Activated CD4-positive, alpha-beta T cell treated with anti-CD3 and anti-CD28 coated beads for 1 hour (primary cell): ENCODE data around the gene TUBA3D.
"Not testable (repeated sequence)": the region's sequence is repeated elsewhere in the genome, so short reads cannot be mapped to it uniquely, and the experiment has no call there.

Source experiments
- DNase-seq: peaks from one replicate; pipeline ENCODE4 v3.0.0-alpha.2; 2020

Gene TUBA3D

GRCh38 chr2:131484906-131485460, 9.1 kb downstream of the TUBA3D start:
- DNase-seq: not testable (repeated sequence)

DNA sequence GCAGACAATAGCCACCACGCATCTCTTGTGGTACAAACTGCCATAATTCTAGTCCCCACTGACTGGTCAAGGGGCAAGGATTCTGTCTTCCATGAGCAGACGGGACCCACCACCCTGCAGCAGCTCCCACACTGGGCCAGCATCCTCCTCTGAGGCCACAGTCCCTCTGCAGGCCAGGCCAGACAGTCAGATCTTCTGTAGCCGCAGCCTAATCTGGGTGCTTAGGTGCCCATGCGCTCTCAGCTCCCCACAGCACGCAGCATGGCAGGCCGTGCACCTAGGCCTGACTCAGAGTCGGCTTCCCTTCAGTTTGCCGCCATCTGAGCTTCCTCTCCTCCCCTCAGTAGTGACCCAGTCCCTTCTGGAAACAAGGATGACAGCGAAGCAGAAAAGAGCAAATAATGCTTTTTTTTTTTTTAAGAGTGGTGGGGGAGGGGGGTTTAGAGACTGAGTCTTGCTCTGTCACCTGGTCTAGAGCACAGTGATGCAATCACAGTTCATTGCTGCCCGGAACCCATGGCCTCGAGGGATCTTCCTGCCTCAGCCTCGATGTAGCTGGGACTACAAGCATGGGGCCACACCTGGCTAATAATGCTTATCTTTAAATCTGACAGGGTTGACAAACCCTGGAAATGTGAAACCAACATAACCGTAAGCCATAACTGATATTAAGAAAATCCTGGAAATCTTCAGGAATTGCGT, 10.4 kb downstream of the TUBA3D start:
- DNase-seq: not testable (repeated sequence)

DNA sequence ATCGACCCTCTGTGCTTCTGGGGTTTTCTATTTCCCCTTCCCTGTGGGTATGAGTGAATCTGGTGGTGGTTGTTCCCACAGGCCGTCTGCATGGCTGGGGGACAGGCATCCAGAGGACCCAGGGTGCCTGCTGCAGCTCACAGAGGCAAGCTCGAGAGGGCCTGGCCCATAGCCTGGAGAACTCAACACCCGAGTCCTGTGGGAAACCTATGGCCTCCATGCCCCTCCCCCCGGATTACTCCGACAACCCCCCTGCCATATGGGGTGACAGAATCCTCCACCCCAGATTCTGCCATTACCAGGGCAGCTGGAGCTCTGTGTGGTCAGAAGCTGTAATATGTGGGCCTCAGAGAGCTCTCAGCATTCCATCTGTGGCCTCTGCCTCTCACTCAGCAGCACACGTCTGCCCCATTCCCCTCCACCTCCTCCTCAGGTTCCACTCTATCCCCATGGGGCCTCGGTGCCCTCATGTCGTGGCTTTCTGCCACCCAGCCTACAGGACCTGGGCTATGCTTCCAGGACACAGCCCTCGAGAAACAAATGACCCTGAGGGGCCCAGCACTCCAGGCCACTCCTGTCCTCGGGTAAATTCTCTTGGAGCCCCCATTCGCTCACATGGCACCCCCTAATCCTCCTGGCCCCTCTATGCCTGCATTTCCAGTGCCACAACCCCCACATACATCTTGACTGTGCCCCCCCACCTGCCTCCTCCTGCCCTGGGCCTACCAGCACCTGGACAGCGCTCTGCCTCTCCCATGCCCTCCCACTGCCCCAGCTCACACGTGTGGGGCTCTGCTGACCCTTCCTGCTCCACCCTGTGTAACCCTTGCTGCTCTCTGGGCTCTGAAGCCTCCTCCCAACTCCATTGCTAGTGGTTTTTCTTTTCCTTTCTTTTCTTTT, 12.6 kb downstream of the TUBA3D start:
- DNase-seq: no peak

- not testable (repeated sequence) for DNase-seq
Observed at GRCh38 chr2:131490616-131491468, 14.9 kb downstream of the TUBA3D start.

DNA sequence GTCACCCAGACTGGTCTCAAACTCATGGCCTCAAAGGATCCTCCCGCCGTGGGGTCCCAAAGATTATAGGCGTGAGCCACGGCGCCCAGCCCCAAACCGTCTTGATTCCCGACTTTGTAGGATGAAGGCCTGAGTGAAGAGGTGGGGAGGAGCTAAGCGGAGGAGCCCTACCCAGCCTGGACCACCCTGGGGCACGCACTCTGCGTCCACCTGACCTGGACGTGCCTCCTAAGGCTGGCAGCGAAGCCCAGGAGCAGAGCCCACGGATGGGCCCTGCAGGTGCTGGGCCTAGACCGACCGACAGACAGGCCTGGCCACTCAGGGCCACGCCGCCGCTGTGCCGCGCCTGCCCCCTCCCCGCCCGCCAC, 15.5 kb downstream of the TUBA3D start:
- DNase-seq: not testable (repeated sequence)

GRCh38 chr2:131492015-131492417, 16.1 kb downstream of the TUBA3D start, which contains the start of gene MZT2A:
Gene MZT2A (minus strand): TSS chr2:131492397. CDS start chr2:131492376, 21 bp downstream.
- not testable (repeated sequence) for DNase-seq

- peak; percentile 84 for DNase-seq
Observed at GRCh38 chr2:131492418-131493198, 16.7 kb downstream of the TUBA3D start.

- no peak for DNase-seq
Observed at GRCh38 chr2:131493199-131493968, 17.5 kb downstream of the TUBA3D start.

GRCh38 chr2:131495506-131495905, 19.6 kb downstream of the TUBA3D start:
- not testable (repeated sequence) for DNase-seq

DNA sequence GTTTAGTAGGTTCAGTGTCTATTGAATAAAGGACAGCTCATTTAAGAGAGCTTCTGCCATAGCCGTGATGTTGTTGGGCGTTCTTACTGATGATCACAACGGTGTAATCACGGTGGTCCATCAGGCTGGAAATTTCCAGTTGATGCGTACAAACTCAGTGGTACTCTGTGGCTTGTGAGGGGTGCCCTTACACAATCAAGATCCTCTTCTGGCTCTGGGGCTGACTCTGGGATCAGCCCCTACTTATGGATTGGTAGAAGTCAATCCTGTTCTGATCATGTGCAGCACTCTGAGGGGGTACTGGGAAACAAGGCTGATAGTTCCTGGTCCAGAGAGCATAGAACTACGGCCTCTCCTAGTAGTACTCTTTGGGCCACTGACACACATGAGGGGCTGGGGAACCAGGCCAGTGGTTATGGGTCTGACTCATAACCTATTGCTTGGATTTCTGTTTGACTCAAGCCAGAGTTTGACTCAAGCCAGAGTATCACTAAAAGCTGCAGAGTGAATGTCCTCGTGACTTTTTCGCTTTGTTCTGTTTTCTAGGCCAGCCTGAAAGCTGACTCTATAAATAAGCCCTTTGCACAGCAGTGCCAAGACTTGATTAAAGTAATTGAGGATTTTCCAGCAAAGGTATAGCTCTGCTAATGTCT, 22.5 kb downstream of the TUBA3D start:
- not testable (repeated sequence) for DNase-seq

GRCh38 chr2:131503587-131503986, 27.7 kb downstream of the TUBA3D start:
- DNase-seq: not testable (repeated sequence)

DNA sequence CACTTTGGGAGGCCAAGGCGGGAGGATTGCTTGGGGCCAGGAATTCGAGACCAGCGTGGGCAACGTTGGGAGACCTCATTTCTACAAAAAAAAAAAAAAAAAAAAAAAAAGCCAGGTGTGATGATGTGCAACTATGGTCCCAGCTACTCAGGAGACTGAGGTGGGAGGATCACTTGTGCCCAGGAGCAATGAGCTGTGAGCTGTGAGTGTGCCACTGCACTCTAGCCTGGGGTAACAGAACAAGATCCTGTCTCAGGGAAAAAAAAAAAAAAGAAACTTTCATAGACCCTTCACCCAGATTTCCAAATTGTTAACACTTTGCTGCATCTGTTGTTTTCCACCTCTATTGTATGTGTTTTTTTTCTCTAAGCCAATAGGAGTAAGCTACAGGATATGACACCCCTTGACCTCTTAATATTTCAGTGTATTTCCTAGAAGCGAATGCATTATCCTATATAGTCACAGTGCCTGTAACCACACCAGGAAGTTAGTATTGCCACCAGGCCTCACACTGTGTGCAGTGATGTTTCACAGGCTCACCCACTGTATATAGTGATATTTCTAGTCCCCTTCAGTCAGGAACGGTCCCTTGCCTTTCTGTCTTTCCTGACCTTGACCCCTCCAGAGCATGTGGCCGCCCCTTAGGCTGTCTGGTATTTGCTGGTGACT, 28.3 kb downstream of the TUBA3D start:
- not testable (repeated sequence) for DNase-seq

- DNase-seq: no peak
Observed at GRCh38 chr2:131509615-131510014, 33.7 kb downstream of the TUBA3D start.

- DNase-seq: not testable (repeated sequence)
Observed at GRCh38 chr2:131511291-131511968, 35.5 kb downstream of the TUBA3D start.

- DNase-seq: not testable (repeated sequence)
Observed at GRCh38 chr2:131511969-131512870, 36.3 kb downstream of the TUBA3D start.

DNA sequence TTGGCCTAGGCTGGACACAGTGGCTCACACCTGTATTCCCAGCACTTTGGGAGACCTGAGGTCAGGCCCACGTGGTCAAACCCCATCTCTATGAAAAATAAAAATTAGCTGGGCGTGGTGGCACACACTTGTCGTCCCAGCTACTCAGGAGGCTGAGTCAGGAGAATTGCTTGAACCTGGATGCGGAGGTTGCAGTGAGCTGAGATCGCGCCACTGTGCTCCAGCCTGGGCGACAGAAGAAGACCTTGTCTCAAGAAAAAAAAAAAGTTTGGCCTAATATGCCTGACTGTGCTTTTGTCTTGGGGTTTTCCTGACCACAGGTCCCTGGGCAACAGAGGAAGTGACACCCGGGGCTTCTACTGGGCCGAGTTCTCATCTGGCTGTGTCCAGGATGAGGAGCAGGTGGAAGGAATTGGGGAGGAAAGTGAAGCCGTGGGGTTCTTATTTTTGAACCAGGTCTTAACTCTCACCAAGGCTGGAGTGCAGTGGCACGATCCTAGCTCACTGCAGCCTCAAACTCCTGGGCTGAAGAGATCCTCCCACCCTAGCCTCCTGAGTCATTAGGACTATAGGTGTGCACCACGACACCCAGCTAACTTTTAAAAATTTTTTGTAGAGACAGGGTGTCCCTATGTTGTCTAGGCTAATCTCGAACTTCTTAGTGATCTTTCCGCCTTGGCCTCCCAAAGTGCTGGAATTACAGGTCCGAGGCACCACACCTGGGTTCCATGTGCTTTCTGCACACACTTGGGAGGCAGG, 38.7 kb downstream of the TUBA3D start:
- DNase-seq: not testable (repeated sequence)

GRCh38 chr2:131515235-131515634, 39.3 kb downstream of the TUBA3D start:
- not testable (repeated sequence) for DNase-seq
